ENCODE results near the gene TRIM64C. TPM values are rescaled to one million over a fixed set of nuclear protein-coding genes. Genes with fewer than 3 reads are reported as not detected.
"Not testable (repeated sequence)": the region's sequence is repeated elsewhere in the genome, so short reads cannot be mapped to it uniquely, and the experiment has no call there.

TRIM64C gene, protein sequence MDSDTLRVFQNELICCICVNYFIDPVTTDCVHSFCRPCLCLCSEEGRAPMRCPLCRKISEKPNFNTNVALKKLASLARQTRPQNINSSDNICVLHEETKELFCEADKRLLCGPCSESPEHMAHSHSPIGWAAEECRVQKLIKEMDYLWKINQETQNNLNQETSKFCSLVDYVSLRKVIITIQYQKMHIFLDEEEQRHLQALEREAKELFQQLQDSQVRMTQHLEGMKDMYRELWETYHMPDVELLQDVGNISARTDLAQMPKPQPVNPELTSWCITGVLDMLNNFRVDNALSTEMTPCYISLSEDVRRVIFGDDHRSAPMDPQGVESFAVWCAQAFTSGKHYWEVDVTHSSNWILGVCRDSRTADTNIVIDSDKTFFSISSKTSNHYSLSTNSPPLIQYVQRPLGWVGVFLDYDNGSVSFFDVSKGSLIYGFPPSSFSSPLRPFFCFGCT
- polyA plus RNA-seq (ENCODE audit: insufficient read length), result not detected

DNA sequence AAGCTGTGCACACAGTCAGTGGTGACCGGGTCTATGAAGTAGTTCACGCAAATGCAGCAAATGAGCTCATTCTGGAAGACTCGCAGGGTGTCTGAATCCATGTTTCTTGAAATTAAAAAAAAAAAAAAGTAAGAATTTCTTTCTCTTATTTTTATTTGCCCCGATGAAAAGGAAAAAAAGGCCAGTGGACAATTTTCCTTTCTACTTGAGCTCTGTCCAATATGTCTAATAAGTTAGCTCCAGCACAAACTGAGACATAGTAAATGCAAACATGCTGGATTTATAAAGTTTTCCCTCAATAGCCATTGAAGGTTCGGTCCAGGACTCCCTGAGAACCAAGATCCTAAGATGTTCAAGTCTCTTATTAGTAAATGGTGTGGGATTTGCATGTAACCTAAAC is at the start of gene TRIM64C:
TSS of gene TRIM64C (minus strand) at position 101 of the 400 bp plus-strand sequence. CDS start at position 101, 0 bp downstream.
- not testable (repeated sequence) for DNase-seq (ENCODE audit: low read depth)

DNA sequence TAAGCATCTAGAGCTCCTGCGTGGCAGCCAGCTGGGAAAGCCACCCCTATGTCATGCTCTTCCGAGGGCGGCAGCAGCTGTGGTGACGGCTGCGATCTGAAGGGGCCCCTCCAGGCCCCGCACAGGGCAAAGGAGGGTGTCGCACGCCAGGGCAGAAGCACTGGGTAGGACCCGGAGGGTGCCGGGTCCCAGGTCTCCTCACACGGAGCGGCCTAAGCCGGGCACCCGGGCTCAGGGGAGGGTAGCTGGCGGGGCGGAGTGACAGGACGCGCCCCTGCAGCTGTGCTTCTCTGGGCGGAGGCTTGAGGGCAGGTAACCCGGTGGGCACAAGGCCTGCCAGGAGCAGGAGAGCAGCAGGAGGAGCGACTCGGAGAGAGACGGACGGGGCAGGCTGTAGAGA is 43.4 kb upstream of the TRIM64C start:
- not testable (repeated sequence) for DNase-seq (ENCODE audit: low read depth)

DNA sequence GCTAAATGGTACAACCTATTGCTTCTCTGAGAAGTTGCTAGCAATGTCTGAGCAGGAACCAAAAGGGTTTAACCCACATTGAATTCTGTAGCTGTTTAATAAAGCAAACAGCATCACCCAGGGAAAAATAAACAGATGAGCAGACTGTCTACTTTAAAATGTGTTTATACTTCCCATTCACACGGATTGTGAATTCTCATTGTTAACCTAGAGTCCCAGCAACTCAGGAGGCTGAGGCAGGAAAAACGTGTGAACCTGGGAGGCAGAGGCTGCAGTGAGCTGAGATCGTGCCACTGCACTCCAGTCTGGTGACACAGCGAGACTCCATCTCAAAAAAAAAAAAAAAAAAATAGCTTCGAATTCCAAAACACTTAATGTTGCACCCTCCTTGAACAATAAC is 11.0 kb upstream of the TRIM64C start:
- not testable (repeated sequence) for DNase-seq (ENCODE audit: low read depth)

DNA sequence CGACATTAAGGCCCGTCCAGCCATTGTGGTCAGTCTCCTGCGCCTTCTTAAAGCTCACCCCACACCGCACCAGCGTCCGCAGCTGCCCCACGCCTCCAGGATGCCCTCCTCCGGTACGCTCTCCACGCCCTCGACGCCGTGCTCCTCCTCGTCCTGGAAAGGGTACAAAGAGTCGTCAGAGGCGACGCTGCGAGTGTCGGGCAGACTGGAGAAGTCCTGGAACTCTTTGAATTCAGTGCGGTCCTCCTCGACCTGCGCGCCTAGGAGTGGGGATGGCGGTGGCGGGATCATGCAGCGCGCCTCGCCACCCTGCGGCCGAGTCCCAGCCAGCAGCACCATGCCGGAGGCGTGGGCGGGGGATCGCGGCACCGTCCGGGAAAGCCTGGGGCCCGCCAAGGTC is 9.1 kb downstream of the TRIM64C start:
- not testable (repeated sequence) for DNase-seq (ENCODE audit: low read depth)

DNA sequence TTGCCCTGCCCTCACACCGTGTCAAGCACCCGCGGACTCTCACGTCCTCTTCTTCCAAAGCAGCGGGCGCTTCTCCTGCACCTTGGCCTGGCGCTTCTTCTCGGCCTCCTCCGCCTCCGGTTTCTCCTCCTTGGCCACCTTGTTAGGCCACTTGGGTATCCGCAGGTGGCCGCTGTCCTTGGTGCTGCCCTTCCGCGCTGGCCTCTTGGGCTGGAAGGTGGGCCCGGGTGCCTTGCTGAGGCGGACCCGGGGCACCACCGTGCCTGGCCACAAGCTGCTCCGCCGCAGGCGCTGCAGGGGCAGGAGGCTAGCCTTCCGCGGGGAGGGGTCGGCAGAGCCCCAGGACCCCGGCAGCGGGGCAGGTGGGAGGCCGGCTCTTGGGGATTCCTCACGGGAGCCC is 10.7 kb downstream of the TRIM64C start:
- DNase-seq (ENCODE audit: low read depth), result not testable (repeated sequence)

DNA sequence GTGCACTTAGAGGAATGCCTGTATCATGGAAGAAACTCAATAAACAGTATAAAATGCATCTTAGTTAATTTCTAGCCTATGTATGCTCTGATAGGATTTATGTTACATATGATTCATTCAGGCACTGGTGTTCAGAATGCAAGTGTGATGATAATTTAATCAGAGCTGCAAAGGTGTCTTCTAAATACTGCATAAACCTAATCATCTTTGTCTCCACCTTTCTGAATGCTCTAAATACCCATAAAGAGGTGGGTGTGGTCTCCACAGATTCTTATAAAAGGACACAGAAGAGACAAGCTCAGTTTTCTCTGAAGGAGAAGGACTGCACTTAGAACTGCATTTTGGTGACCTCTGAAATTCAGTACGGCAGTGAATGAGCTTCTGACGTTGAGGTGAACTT is 30.4 kb downstream of the TRIM64C start, which contains the start of gene TRIM49B:
TSS of gene TRIM49B (plus strand) at position 301 of the 400 bp plus-strand sequence. CDS start 2,777 bp downstream, outside the sequence.
- not testable (repeated sequence) for DNase-seq (ENCODE audit: low read depth)

Other genes starting within 250 kb of the TRIM64C start
- gene TRIM51G, start 75.2 kb downstream of the TRIM64C start, polyA plus RNA-seq (ENCODE audit: insufficient read length), result not detected
- not detected for gene TRIM49B, start 30.3 kb downstream of the TRIM64C start, polyA plus RNA-seq (ENCODE audit: insufficient read length)
- 2.5 TPM for gene FOLH1, start 149.5 kb upstream of the TRIM64C start, polyA plus RNA-seq (ENCODE audit: insufficient read length)

Measured in forelimb muscle (tissue), 1 donor.